Endothelial cell of umbilical vein (primary cell): ENCODE measurements around the gene COASY. TPM values are rescaled to one million over a fixed set of nuclear protein-coding genes. Genes with fewer than 3 reads are reported as not detected.

ENCODE experiments used
- BruUV-seq: library from RNA; stranded (reverse); fragments of 400-500 nt; replicated peaks from 2 replicates; lab custom pipeline; 2021; lab: Mats Ljungman, UMichigan
- CTCF ChIA-PET: fragments of 300-600, 350-600 bp; sonication (Branson Sonifier 250); formaldehyde crosslinking; loops from one replicate; lab custom pipeline; 2021; ENCODE audit warnings: antibody characterized with exemption, inconsistent platforms; lab: Charles Lee
- POLR2A ChIA-PET: fragments of 300-600, 350-600 bp; sonication (Branson Sonifier 250); formaldehyde crosslinking; loops from one replicate; lab custom pipeline; 2021; ENCODE audit warnings: antibody characterized with exemption, inconsistent platforms; lab: Charles Lee
- DNase-seq: peaks from one replicate; pipeline ENCODE4 v3.0.0-alpha.2; 2011; ENCODE audit warnings: low read depth, low spot score
- FAIRE-seq: peaks from 2 replicates; lab custom pipeline; 2011; peaks lifted over from hg19 to GRCh38; lab: Jason Lieb, UNC
- H2AFZ ChIP-seq: 2 replicates; pipeline ENCODE4 v1.6.0; 2012; ENCODE audit warnings: low read depth, low read length, control low read depth, inconsistent platforms
- H3K27ac ChIP-seq: 2 replicates; pipeline ENCODE4 v1.5.1; 2011; ENCODE audit warnings: low read depth, mild to moderate bottlenecking, control low read depth, low read length, moderate library complexity; ENCODE audit not compliant: insufficient read depth
- H3K27me3 ChIP-seq, 2 experiments: 2 replicates each; pipeline versions ENCODE4 v1.6.0 to v1.6.1; 2011; ENCODE audit warnings: low read length in 2 of 2, mixed read lengths in 1 of 2; ENCODE audit not compliant: control insufficient read depth in 2 of 2, insufficient read depth in 2 of 2
- H3K36me3 ChIP-seq, 2 experiments: 2 replicates in 1 of 2; 3 replicates in 1 of 2; pipeline ENCODE4 v1.5.1; 2011; ENCODE audit warnings: low read length in 2 of 2, mild to moderate bottlenecking in 1 of 2, moderate library complexity in 1 of 2; ENCODE audit not compliant: control insufficient read depth in 2 of 2, insufficient read depth in 2 of 2; ENCODE audit errors: extremely low read depth in 1 of 2
- H3K4me1 ChIP-seq: 3 replicates; pipeline ENCODE4 v1.5.1; 2011; ENCODE audit warnings: mild to moderate bottlenecking, low read length; ENCODE audit not compliant: control insufficient read depth, insufficient read depth; ENCODE audit errors: extremely low read depth
- H3K4me2 ChIP-seq: 2 replicates; pipeline ENCODE4 v1.6.1; 2011; ENCODE audit warnings: low read length, control low read depth, mixed read lengths; ENCODE audit not compliant: insufficient read depth
- H3K4me3 ChIP-seq, 3 experiments: fragments of 200-600 bp in 1 of 3; sonication (generic), shearing (Covaris generic) in 1 of 3; replicated peaks in 1 of 3; 2 replicates each; pipeline ENCODE4 v1.5.1; 2011 to 2016; ENCODE audit warnings: control low read depth in 3 of 3, low read length in 3 of 3, mild to moderate bottlenecking in 2 of 3, inconsistent platforms in 1 of 3, low read depth in 1 of 3, moderate library complexity in 1 of 3; ENCODE audit not compliant: insufficient read depth in 1 of 3
- H3K79me2 ChIP-seq: 2 replicates; pipeline ENCODE4 v1.6.0; 2012; ENCODE audit warnings: low read length, inconsistent platforms; ENCODE audit not compliant: control insufficient read depth, insufficient read depth
- H3K9ac ChIP-seq: replicated peaks from 2 replicates; pipeline ENCODE3; 2011; ENCODE audit warnings: low read length, control low read depth; ENCODE audit not compliant: insufficient read depth; ENCODE audit errors: extremely low read depth
- H3K9me1 ChIP-seq: replicated peaks from 3 replicates; pipeline ENCODE4 v1.6.0; 2011; ENCODE audit warnings: mild to moderate bottlenecking, low read length; ENCODE audit not compliant: control insufficient read depth, insufficient read depth; ENCODE audit errors: extremely low read depth
- H3K9me3 ChIP-seq: replicated peaks from 2 replicates; pipeline ENCODE4 v1.5.1; 2012; ENCODE audit warnings: low read length, inconsistent platforms; ENCODE audit not compliant: control insufficient read depth, insufficient read depth
- H4K20me1 ChIP-seq: replicated peaks from 2 replicates; pipeline ENCODE3; 2011; ENCODE audit warnings: mild to moderate bottlenecking, low read length; ENCODE audit not compliant: control insufficient read depth, insufficient read depth; ENCODE audit errors: extremely low read depth
- EZH2 ChIP-seq: IDR thresholded peaks from 2 replicates; pipeline ENCODE4 v1.6.1; 2012; ENCODE audit warnings: borderline replicate concordance, low read depth, mild to moderate bottlenecking, moderate library complexity, low read length, inconsistent platforms; ENCODE audit not compliant: severe bottlenecking
- FOS ChIP-seq: IDR thresholded peaks from 2 replicates; pipeline ENCODE4 v1.6.1; 2011; ENCODE audit warnings: mild to moderate bottlenecking, low read length, moderate library complexity, borderline replicate concordance; ENCODE audit not compliant: insufficient read depth
- GATA2 ChIP-seq: IDR thresholded peaks from 2 replicates; pipeline ENCODE4 v1.7.0; 2011; ENCODE audit warnings: low read depth, mild to moderate bottlenecking, moderate library complexity, mixed read lengths, low read length; ENCODE audit not compliant: insufficient read length, insufficient read depth
- JUN ChIP-seq: IDR thresholded peaks from 2 replicates; pipeline ENCODE4 v1.6.1; 2011; ENCODE audit warnings: borderline replicate concordance, low read depth; ENCODE audit not compliant: insufficient read length, insufficient read depth
- MAX ChIP-seq: IDR thresholded peaks from 2 replicates; pipeline ENCODE4 v1.6.1; 2011; ENCODE audit not compliant: insufficient read depth, insufficient read length
- MYC ChIP-seq: IDR thresholded peaks from one replicate; pipeline ENCODE4 v1.6.1; 2011; ENCODE audit warnings: mild to moderate bottlenecking, low read depth, low read length
- POLR2A ChIP-seq: IDR thresholded peaks from 2 replicates; pipeline ENCODE4 v1.6.1; 2012; ENCODE audit warnings: low read depth, mild to moderate bottlenecking, control low read depth, low read length
- POLR2AphosphoS5 ChIP-seq: IDR thresholded peaks from 2 replicates; pipeline ENCODE4 v1.6.1; 2012; ENCODE audit warnings: low read depth, mild to moderate bottlenecking, control low read depth, low read length, moderate library complexity; ENCODE audit not compliant: insufficient read depth
- dilution Hi-C: fragments of 300-500 bp; cut with MboI; formaldehyde crosslinking; loops from one replicate; pipeline ENCODE4 v1.15.0; 2019; ENCODE audit warnings: low sequenced_read_pairs; ENCODE audit not compliant: extremely low pct_ligation_motif_present
- intact Hi-C: fragments of 100-400 bp; cut with micrococcal nuclease; formaldehyde crosslinking; loops from one replicate; pipeline ENCODE4 v1.10.0; 2022
- polyA plus RNA-seq, 4 experiments: library from polyadenylated mRNA; depleted of rRNA in 3 of 4; stranded (reverse) in 3 of 4; unstranded in 1 of 4; fragments of >200 nt; gene quantifications; 2 replicates each; pipeline versions ENCODE4 v1.2.1 to v1.2.3, GENCODE V29; 2011 to 2012; ENCODE audit warnings: missing spikeins in 1 of 4
- total RNA-seq: library from RNA; stranded (reverse); gene quantifications from 2 replicates; pipeline ENCODE4 v1.2.3, GENCODE V29; 2021
- TF ChIP-seq, protein P1 (sequence below), 2 donors: IDR thresholded peaks; 1 replicate in 1 of 2; 2 replicates in 1 of 2; pipeline ENCODE4 v1.5.1; 2011; ENCODE audit warnings: low read length in 2 of 2, mild to moderate bottlenecking in 2 of 2, moderate library complexity in 2 of 2, control low read depth in 1 of 2, inconsistent platforms in 1 of 2, low read depth in 1 of 2; ENCODE audit not compliant: insufficient read depth in 1 of 2; ENCODE audit errors: extremely low read depth in 1 of 2

Gene COASY
- total and polyA plus RNA-seq, 2 donors (not counting 3 experiments of a cell fraction or from before 2014, with no cell fraction given): 39.6 to 69.2 TPM

DNA sequence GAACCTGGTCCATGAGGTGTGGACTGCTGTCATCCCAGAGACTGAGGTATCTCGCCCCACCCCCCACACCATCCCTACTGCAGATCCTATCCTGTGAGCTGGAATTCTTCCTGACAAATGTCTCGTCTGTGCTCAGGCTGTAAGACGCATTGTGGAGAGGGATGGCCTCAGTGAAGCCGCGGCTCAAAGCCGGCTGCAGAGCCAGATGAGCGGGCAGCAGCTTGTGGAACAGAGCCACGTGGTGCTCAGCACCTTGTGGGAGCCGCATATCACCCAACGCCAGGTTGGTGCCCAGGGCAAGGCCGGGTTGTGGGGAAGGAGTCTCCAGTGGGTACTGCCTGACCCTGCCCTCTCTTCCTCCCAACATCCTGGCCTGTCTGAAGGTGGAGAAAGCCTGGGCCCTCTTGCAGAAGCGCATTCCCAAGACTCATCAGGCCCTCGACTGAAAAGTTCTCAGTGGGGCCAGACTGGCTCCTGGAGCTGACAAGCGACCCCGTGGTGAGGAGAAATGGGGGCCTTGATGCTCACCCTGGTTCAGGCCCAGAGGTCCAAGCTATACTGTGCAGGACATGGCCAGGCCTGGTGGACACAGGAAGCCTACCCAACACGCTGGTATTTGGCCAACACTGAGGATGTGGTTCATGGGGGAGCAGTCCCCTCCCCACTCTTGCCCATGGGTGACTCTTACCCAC, 3.7 kb downstream of the COASY start:
- ChIA-PET CTCF (interaction anchor here (5.4 kb wide), 1 partner anchor 12 kb away, joined by 38 read pairs; the partner anchor contains the start of gene PSMC3IP), POLR2A (no interaction called here)
- DNase-seq: no peak
- no peak overlapping the region for H3K4me3 ChIP-seq
- H3K9me1 ChIP-seq: no peaks in the 10 kb centered on the region
- intact Hi-C loops (no loop called here), dilution Hi-C loops (no loop called here)
- no peaks in the 10 kb centered on the region for H3K9me3 ChIP-seq
- peaks cover 15 to 35% of the 10 kb centered on the region in 2 experiments for H3K36me3 ChIP-seq
- no peak overlapping the region for H3K4me2 ChIP-seq
- no peak overlapping the region for H3K27ac ChIP-seq
- BruUV-seq: TSS peak; percentile 1
- TF ChIP-seq MAX (no peak), POLR2AphosphoS5 (no peak), EZH2 (no peak), MYC (no peak), JUN (no peak), FOS (no peak), POLR2A (no peak), GATA2 (no peak)
- TF ChIP-seq, protein P1, sequence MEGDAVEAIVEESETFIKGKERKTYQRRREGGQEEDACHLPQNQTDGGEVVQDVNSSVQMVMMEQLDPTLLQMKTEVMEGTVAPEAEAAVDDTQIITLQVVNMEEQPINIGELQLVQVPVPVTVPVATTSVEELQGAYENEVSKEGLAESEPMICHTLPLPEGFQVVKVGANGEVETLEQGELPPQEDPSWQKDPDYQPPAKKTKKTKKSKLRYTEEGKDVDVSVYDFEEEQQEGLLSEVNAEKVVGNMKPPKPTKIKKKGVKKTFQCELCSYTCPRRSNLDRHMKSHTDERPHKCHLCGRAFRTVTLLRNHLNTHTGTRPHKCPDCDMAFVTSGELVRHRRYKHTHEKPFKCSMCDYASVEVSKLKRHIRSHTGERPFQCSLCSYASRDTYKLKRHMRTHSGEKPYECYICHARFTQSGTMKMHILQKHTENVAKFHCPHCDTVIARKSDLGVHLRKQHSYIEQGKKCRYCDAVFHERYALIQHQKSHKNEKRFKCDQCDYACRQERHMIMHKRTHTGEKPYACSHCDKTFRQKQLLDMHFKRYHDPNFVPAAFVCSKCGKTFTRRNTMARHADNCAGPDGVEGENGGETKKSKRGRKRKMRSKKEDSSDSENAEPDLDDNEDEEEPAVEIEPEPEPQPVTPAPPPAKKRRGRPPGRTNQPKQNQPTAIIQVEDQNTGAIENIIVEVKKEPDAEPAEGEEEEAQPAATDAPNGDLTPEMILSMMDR (IDR thresholded peaks at IDR 0.05; ENCODE audit: extremely low read depth in 1 of 2, insufficient read depth in 1 of 2, low read depth in 1 of 2, low read length in 2 of 2): no peak
- no peak overlapping the region for H2AFZ ChIP-seq
- H3K4me1 ChIP-seq: peaks cover 31% of the 10 kb centered on the region
- H3K9ac ChIP-seq: no peak overlapping the region
- H3K79me2 ChIP-seq: peaks cover 35% of the 10 kb centered on the region
- no peak for FAIRE-seq
- H3K27me3 ChIP-seq: no peaks in the 10 kb centered on the region
- no peaks in the 10 kb centered on the region for H4K20me1 ChIP-seq
